Neural progenitor cell (in vitro differentiated cells): ENCODE data around the gene GPR107. TPM values are rescaled to one million over a fixed set of nuclear protein-coding genes. Genes with fewer than 3 reads are reported as not detected.

Experiments
- DNase-seq: peaks from one replicate; pipeline ENCODE4 v3.0.0-alpha.2; 2016; ENCODE audit warnings: low spot score
- H2AFZ ChIP-seq: fragments of 200-600 bp; sonication (generic); replicated peaks from 2 replicates; pipeline ENCODE4 v1.6.1; 2016; ENCODE audit warnings: antibody characterized with exemption
- H3F3A ChIP-seq: fragments of 200-600 bp; sonication (generic); 2 replicates; pipeline ENCODE4 v1.6.1; 2016; ENCODE audit warnings: antibody characterized with exemption, low read depth
- H3K27ac ChIP-seq: fragments of 200-600 bp; sonication (generic); 2 replicates; pipeline ENCODE4 v1.5.1; 2016; ENCODE audit warnings: mild to moderate bottlenecking
- H3K27me3 ChIP-seq: fragments of 200-600 bp; sonication (generic); 2 replicates; pipeline ENCODE4 v1.6.1; 2016; ENCODE audit warnings: mild to moderate bottlenecking, moderate library complexity
- H3K36me3 ChIP-seq: fragments of 200-600 bp; sonication (generic); 2 replicates; pipeline ENCODE4 v1.5.1; 2016
- H3K4me1 ChIP-seq: fragments of 200-600 bp; sonication (generic); 2 replicates; pipeline ENCODE4 v1.6.1; 2016; ENCODE audit warnings: mixed run types
- H3K4me2 ChIP-seq: fragments of 200-600 bp; sonication (generic); 2 replicates; pipeline ENCODE4 v1.6.1; 2016
- H3K4me3 ChIP-seq: fragments of 200-600 bp; sonication (generic); 2 replicates; pipeline ENCODE4 v1.5.1; 2016
- H3K79me2 ChIP-seq: fragments of 200-600 bp; sonication (generic); 2 replicates; pipeline ENCODE4 v1.6.1; 2016; ENCODE audit warnings: low read depth
- H3K9ac ChIP-seq: fragments of 200-600 bp; sonication (generic); 2 replicates; pipeline ENCODE4 v1.6.1; 2016
- H3K9me3 ChIP-seq: fragments of 200-600 bp; sonication (generic); 2 replicates; pipeline ENCODE4 v1.5.1; 2016; ENCODE audit warnings: low read depth
- H4K20me1 ChIP-seq: fragments of 200-600 bp; sonication (generic); 2 replicates; pipeline ENCODE4 v1.6.1; 2016; ENCODE audit warnings: low read depth
- H3K27ac Mint-ChIP-seq: 3 replicates; pipeline ENCODE4 v1.8.0; 2021; ENCODE audit warnings: mixed read lengths
- H3K27me3 Mint-ChIP-seq: 2 replicates; pipeline ENCODE4 v1.8.0; 2022; ENCODE audit warnings: low read depth, mild to moderate bottlenecking, inconsistent platforms, moderate library complexity, mixed read lengths; ENCODE audit not compliant: insufficient read depth
- H3K36me3 Mint-ChIP-seq: 3 replicates; pipeline ENCODE4 v1.8.0; 2021; ENCODE audit warnings: mixed read lengths
- H3K4me1 Mint-ChIP-seq: 3 replicates; pipeline ENCODE4 v1.8.0; 2021; ENCODE audit warnings: mixed read lengths
- H3K4me3 Mint-ChIP-seq: 3 replicates; pipeline ENCODE4 v1.8.0; 2021; ENCODE audit warnings: mild to moderate bottlenecking, moderate library complexity, mixed read lengths
- H3K9me3 Mint-ChIP-seq: 3 replicates; pipeline ENCODE4 v1.8.0; 2020; ENCODE audit warnings: mixed read lengths
- EZH2 ChIP-seq: fragments of 200-600 bp; sonication (generic); IDR thresholded peaks from 2 replicates; pipeline ENCODE4 v1.6.1; 2017; ENCODE audit warnings: antibody characterized with exemption, mild to moderate bottlenecking, moderate library complexity
- EZH2phosphoT487 ChIP-seq: fragments of 200-600 bp; sonication (generic); IDR thresholded peaks from 2 replicates; pipeline ENCODE4 v1.6.1; 2017; ENCODE audit warnings: antibody characterized with exemption
- total RNA-seq: library from RNA; depleted of rRNA; stranded (reverse); fragments of >200 nt; gene quantifications from 2 replicates; pipeline ENCODE4 v1.2.3, GENCODE V29; 2015; ENCODE audit warnings: low replicate concordance
- TF ChIP-seq, protein P1 (sequence below): fragments of 200-600 bp; sonication (generic); IDR thresholded peaks from 2 replicates; pipeline ENCODE4 v1.5.1; 2017; ENCODE audit warnings: antibody characterized with exemption, mild to moderate bottlenecking

Gene GPR107
- total RNA-seq, 1 donor from 2014 or later: 33.8 TPM

DNA sequence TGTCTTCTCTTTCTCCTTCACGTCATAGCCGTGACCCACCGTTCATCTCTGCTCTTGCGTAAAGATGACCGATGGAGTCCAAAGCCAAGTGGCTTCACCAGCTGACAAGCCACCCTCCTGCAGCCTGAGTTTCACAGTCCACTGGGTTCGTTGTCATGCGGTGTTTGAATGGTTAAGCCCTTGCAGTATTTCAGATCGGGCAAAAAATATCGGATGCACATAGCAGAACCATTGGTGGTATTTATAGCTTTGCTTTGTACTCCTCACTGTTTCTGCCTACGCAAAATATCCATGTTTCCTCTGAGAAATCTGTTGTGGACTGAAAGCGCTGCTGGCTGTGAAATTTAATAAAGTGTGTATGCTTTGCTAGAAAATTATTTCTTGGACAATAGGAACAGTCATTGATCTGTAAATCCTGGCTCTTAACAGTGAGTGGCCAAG, 84.0 kb downstream of the GPR107 start:
- no peak overlapping the region for H3K4me3 ChIP-seq
- no peak overlapping the region for H3K27ac ChIP-seq
- H3K9me3 ChIP-seq: no peaks in the 10 kb centered on the region
- Mint-ChIP-seq H3K4me1 (peaks cover 51% of the 10 kb centered on the region), H3K9me3 (no peaks in the 10 kb centered on the region), H3K27me3 (peaks cover 11% of the 10 kb centered on the region), H3K36me3 (peaks cover 11% of the 10 kb centered on the region), H3K27ac (peak overlapping the region; percentile 87), H3K4me3 (no peak overlapping the region)
- no peaks in the 10 kb centered on the region for H4K20me1 ChIP-seq
- no peak for TF ChIP-seq EZH2phosphoT487
- TF ChIP-seq, protein P1, sequence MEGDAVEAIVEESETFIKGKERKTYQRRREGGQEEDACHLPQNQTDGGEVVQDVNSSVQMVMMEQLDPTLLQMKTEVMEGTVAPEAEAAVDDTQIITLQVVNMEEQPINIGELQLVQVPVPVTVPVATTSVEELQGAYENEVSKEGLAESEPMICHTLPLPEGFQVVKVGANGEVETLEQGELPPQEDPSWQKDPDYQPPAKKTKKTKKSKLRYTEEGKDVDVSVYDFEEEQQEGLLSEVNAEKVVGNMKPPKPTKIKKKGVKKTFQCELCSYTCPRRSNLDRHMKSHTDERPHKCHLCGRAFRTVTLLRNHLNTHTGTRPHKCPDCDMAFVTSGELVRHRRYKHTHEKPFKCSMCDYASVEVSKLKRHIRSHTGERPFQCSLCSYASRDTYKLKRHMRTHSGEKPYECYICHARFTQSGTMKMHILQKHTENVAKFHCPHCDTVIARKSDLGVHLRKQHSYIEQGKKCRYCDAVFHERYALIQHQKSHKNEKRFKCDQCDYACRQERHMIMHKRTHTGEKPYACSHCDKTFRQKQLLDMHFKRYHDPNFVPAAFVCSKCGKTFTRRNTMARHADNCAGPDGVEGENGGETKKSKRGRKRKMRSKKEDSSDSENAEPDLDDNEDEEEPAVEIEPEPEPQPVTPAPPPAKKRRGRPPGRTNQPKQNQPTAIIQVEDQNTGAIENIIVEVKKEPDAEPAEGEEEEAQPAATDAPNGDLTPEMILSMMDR: no peak
- no peak for TF ChIP-seq EZH2
- no peak overlapping the region for H3K9ac ChIP-seq
- no peak for DNase-seq
- no peaks in the 10 kb centered on the region for H3F3A ChIP-seq
- no peaks in the 10 kb centered on the region for H3K27me3 ChIP-seq
- no peaks in the 10 kb centered on the region for H3K36me3 ChIP-seq
- no peaks in the 10 kb centered on the region for H3K79me2 ChIP-seq
- peak overlapping the region; percentile 10 for H3K4me2 ChIP-seq
- peaks cover 26% of the 10 kb centered on the region for H3K4me1 ChIP-seq
- no peak overlapping the region for H2AFZ ChIP-seq

- Mint-ChIP-seq H3K9me3 (no peaks in the 10 kb centered on the region), H3K4me1 (peaks cover 50% of the 10 kb centered on the region), H3K27me3 (peaks cover 6% of the 10 kb centered on the region), H3K36me3 (peaks cover 7% of the 10 kb centered on the region), H3K4me3 (peak overlapping the region; percentile 15), H3K27ac (peak overlapping the region; percentile 67)
- Histone ChIP-seq H3K36me3 (no peaks in the 10 kb centered on the region), H3K4me1 (peaks cover 30% of the 10 kb centered on the region), H4K20me1 (no peaks in the 10 kb centered on the region), H3F3A (no peaks in the 10 kb centered on the region), H2AFZ (no peak overlapping the region), H3K9ac (no peak overlapping the region), H3K4me3 (no peak overlapping the region), H3K79me2 (no peaks in the 10 kb centered on the region), H3K27me3 (no peaks in the 10 kb centered on the region), H3K4me2 (peak overlapping the region; percentile 10), H3K27ac (no peak overlapping the region), H3K9me3 (no peaks in the 10 kb centered on the region)
- DNase-seq: peak; percentile 67
- TF ChIP-seq EZH2: no peak
- no peak for TF ChIP-seq EZH2phosphoT487
- TF ChIP-seq, protein P1: no peak
Measured at GRCh38 chr9:130138171-130138653, 84.5 kb downstream of the GPR107 start.

- H4K20me1 ChIP-seq: no peaks in the 10 kb centered on the region
- peaks cover 30% of the 10 kb centered on the region for H3K4me1 ChIP-seq
- no peak overlapping the region for H3K9ac ChIP-seq
- no peak overlapping the region for H2AFZ ChIP-seq
- H3K79me2 ChIP-seq: no peaks in the 10 kb centered on the region
- Mint-ChIP-seq H3K36me3 (peaks cover 6% of the 10 kb centered on the region), H3K27me3 (peaks cover 6% of the 10 kb centered on the region), H3K4me1 (peaks cover 52% of the 10 kb centered on the region), H3K4me3 (peak overlapping the region; percentile 59), H3K9me3 (no peaks in the 10 kb centered on the region), H3K27ac (peak overlapping the region; percentile 67)
- H3K27ac ChIP-seq: no peak overlapping the region
- no peaks in the 10 kb centered on the region for H3K36me3 ChIP-seq
- no peaks in the 10 kb centered on the region for H3K27me3 ChIP-seq
- H3K4me2 ChIP-seq: no peak overlapping the region
- no peak overlapping the region for H3K4me3 ChIP-seq
- H3K9me3 ChIP-seq: no peaks in the 10 kb centered on the region
- no peaks in the 10 kb centered on the region for H3F3A ChIP-seq
- no peak for DNase-seq
- TF ChIP-seq, protein P1: no peak
- TF ChIP-seq EZH2phosphoT487: no peak
- no peak for TF ChIP-seq EZH2
Measured at GRCh38 chr9:130138791-130139190, 85.1 kb downstream of the GPR107 start.
